H9 (cell line): ENCODE data around the gene VIPR2. TPM values are rescaled to one million over a fixed set of nuclear protein-coding genes. Genes with fewer than 3 reads are reported as not detected.

Experiments
- DNase-seq: peaks from one replicate; pipeline ENCODE4 v3.0.0-alpha.2; 2017
- H2AFZ ChIP-seq: one replicate; pipeline ENCODE4 v1.6.1; 2013; ENCODE audit warnings: mild to moderate bottlenecking, low read length, control low read depth, moderate library complexity
- H2AK5ac ChIP-seq: 2 replicates; pipeline ENCODE4 v1.6.1; 2013; ENCODE audit warnings: low read length, control low read depth, mixed read lengths; ENCODE audit not compliant: insufficient read length
- H2BK120ac ChIP-seq: one replicate; pipeline ENCODE4 v1.6.1; 2013; ENCODE audit warnings: low read depth, mild to moderate bottlenecking, low read length, control low read depth, inconsistent platforms; ENCODE audit not compliant: poor library complexity, severe bottlenecking
- H2BK12ac ChIP-seq: 2 replicates; pipeline ENCODE4 v1.6.1; 2013; ENCODE audit warnings: low read length, control low read depth, mixed read lengths, low read depth; ENCODE audit not compliant: insufficient read length
- H2BK15ac ChIP-seq: 2 replicates; pipeline ENCODE4 v1.6.1; 2013; ENCODE audit warnings: low read depth, low read length, control low read depth
- H2BK20ac ChIP-seq: one replicate; pipeline ENCODE4 v1.6.1; 2013; ENCODE audit warnings: low read depth, mild to moderate bottlenecking, low read length, control low read depth, inconsistent platforms; ENCODE audit not compliant: poor library complexity, severe bottlenecking
- H2BK5ac ChIP-seq: 2 replicates; pipeline ENCODE4 v1.6.1; 2013; ENCODE audit warnings: low read length, control low read depth, mixed read lengths; ENCODE audit not compliant: insufficient read length
- H3K14ac ChIP-seq: 2 replicates; pipeline ENCODE4 v1.6.1; 2013; ENCODE audit warnings: low read length, control low read depth; ENCODE audit not compliant: insufficient read depth
- H3K18ac ChIP-seq: 2 replicates; pipeline ENCODE4 v1.6.1; 2013; ENCODE audit warnings: low read depth, mild to moderate bottlenecking, mixed read lengths, low read length, control low read depth; ENCODE audit not compliant: insufficient read length
- H3K23ac ChIP-seq: 2 replicates; pipeline ENCODE4 v1.6.1; 2013; ENCODE audit warnings: low read length, control low read depth, mixed read lengths, low read depth; ENCODE audit not compliant: insufficient read length
- H3K23me2 ChIP-seq: 2 replicates; pipeline ENCODE4 v1.6.1; 2013; ENCODE audit warnings: low read depth, mild to moderate bottlenecking, mixed read lengths, low read length, control low read depth; ENCODE audit not compliant: insufficient read length, poor library complexity, severe bottlenecking
- H3K27ac ChIP-seq: 2 replicates; pipeline ENCODE4 v1.5.1; 2013; ENCODE audit warnings: low read length, control low read depth, mixed read lengths, low read depth; ENCODE audit not compliant: insufficient read length
- H3K27me3 ChIP-seq: 2 replicates; pipeline ENCODE4 v1.6.1; 2013; ENCODE audit warnings: low read length, control low read depth, inconsistent platforms; ENCODE audit not compliant: insufficient read depth
- H3K4ac ChIP-seq: 2 replicates; pipeline ENCODE4 v1.6.1; 2013; ENCODE audit warnings: low read depth, mild to moderate bottlenecking, control low read depth, inconsistent platforms, low read length, moderate library complexity
- H3K4me1 ChIP-seq: 2 replicates; pipeline ENCODE4 v1.6.1; 2013; ENCODE audit warnings: low read length, control low read depth, inconsistent platforms; ENCODE audit not compliant: insufficient read depth
- H3K4me2 ChIP-seq: 2 replicates; pipeline ENCODE4 v1.6.1; 2013; ENCODE audit warnings: low read length, control low read depth, mixed read lengths; ENCODE audit not compliant: insufficient read length, insufficient read depth
- H3K56ac ChIP-seq: 2 replicates; pipeline ENCODE4 v1.6.1; 2013; ENCODE audit warnings: low read depth, mild to moderate bottlenecking, mixed read lengths, low read length, control low read depth; ENCODE audit not compliant: insufficient read length
- H3K79me1 ChIP-seq: 2 replicates; pipeline ENCODE4 v1.6.1; 2013; ENCODE audit warnings: low read depth, mild to moderate bottlenecking, moderate library complexity, low read length, control low read depth, inconsistent platforms; ENCODE audit not compliant: insufficient read depth, poor library complexity, severe bottlenecking
- H3K79me2 ChIP-seq: 2 replicates; pipeline ENCODE4 v1.6.1; 2013; ENCODE audit warnings: low read length, control low read depth, inconsistent platforms; ENCODE audit not compliant: insufficient read depth
- H3K9ac ChIP-seq: 2 replicates; pipeline ENCODE4 v1.6.1; 2013; ENCODE audit warnings: low read length, control low read depth, mixed read lengths; ENCODE audit not compliant: insufficient read length; ENCODE audit errors: extremely low read depth
- H3K9me3 ChIP-seq: one replicate; pipeline ENCODE4 v1.6.1; 2013; ENCODE audit warnings: low read depth, low read length, inconsistent platforms; ENCODE audit not compliant: control insufficient read depth
- H3T11ph ChIP-seq: one replicate; pipeline ENCODE4 v1.6.1; 2013; ENCODE audit warnings: mild to moderate bottlenecking, low read length, control low read depth, inconsistent platforms
- H4K20me1 ChIP-seq: one replicate; pipeline ENCODE4 v1.6.1; 2013; ENCODE audit not compliant: control insufficient read depth, insufficient read length, insufficient read depth
- H4K5ac ChIP-seq: 2 replicates; pipeline ENCODE4 v1.6.1; 2013; ENCODE audit warnings: low read depth, mild to moderate bottlenecking, mixed read lengths, low read length, control low read depth; ENCODE audit not compliant: insufficient read length
- H4K8ac ChIP-seq: replicated peaks from 2 replicates; pipeline ENCODE4 v1.6.1; 2013; ENCODE audit warnings: low read length, control low read depth, mixed read lengths, low read depth; ENCODE audit not compliant: insufficient read length
- H4K91ac ChIP-seq: 2 replicates; pipeline ENCODE4 v1.6.1; 2013; ENCODE audit warnings: low read depth, mild to moderate bottlenecking, moderate library complexity, mixed read lengths, low read length, control low read depth; ENCODE audit not compliant: insufficient read length
- H3K27ac Mint-ChIP-seq, 3 experiments: 2 replicates in 2 of 3; 3 replicates in 1 of 3; pipeline ENCODE4 v1.8.0; 2020 to 2021; ENCODE audit warnings: mixed read lengths in 3 of 3, mild to moderate bottlenecking in 1 of 3, moderate library complexity in 1 of 3
- H3K27me3 Mint-ChIP-seq: 2 replicates; pipeline ENCODE4 v1.8.0; 2021; ENCODE audit warnings: low read depth, mild to moderate bottlenecking, moderate library complexity, mixed read lengths
- H3K36me3 Mint-ChIP-seq, 3 experiments: 2 replicates in 2 of 3; 3 replicates in 1 of 3; pipeline ENCODE4 v1.8.0; 2020 to 2021; ENCODE audit warnings: low read depth in 3 of 3, mixed read lengths in 3 of 3; ENCODE audit not compliant: insufficient read depth in 1 of 3
- H3K4me1 Mint-ChIP-seq, 2 experiments: 2 replicates each; pipeline ENCODE4 v1.8.0; 2020; ENCODE audit warnings: mixed read lengths in 2 of 2
- H3K4me3 Mint-ChIP-seq, 2 experiments: 2 replicates in 1 of 2; 3 replicates in 1 of 2; pipeline ENCODE4 v1.8.0; 2020 to 2021; ENCODE audit warnings: mild to moderate bottlenecking in 2 of 2, mixed read lengths in 2 of 2, moderate library complexity in 1 of 2
- H3K9me3 Mint-ChIP-seq, 2 experiments: 2 replicates in 1 of 2; 3 replicates in 1 of 2; pipeline ENCODE4 v1.8.0; 2020; ENCODE audit warnings: mild to moderate bottlenecking in 2 of 2, mixed read lengths in 2 of 2, moderate library complexity in 1 of 2
- CTCF ChIP-seq: fragments of 200-600 bp; sonication (generic); conservative IDR thresholded peaks from 3 replicates; pipeline ENCODE4 v1.8.0; 2021; ENCODE audit warnings: antibody characterized with exemption, mild to moderate bottlenecking
- WGBS: extraction: QIAGEN DNeasy Blood & Tissue Kit; methylation state at CpG from one replicate; pipeline ENCODE4 v1.1.7; 2013; ENCODE audit warnings: missing lambda C conversion rate, low lambda C conversion rate, mixed read lengths; ENCODE audit not compliant: insufficient read length; ENCODE audit errors: extremely low coverage; 5-methylcytosine and 5-hydroxymethylcytosine counted together
- total RNA-seq: library from RNA; stranded (reverse); gene quantifications from 2 replicates; pipeline ENCODE4 v1.2.1, GENCODE V29; 2021

The VIPR2 gene
- total RNA-seq, 1 experiment from 2014 or later: 1.6 TPM

- H4K8ac ChIP-seq: no peak overlapping the region
- no peak overlapping the region for H3K27ac ChIP-seq
- no peak overlapping the region for H3T11ph ChIP-seq
- Mint-ChIP-seq H3K4me1 (peaks cover 16% of the 10 kb centered on the region in 2 experiments), H3K27ac (no peak overlapping the region), H3K9me3 (no peaks in the 10 kb centered on the region), H3K36me3 (no peaks in the 10 kb centered on the region), H3K27me3 (peaks cover 3% of the 10 kb centered on the region), H3K4me3 (no peak overlapping the region)
- no peak overlapping the region for H2BK12ac ChIP-seq
- no peaks in the 10 kb centered on the region for H3K79me1 ChIP-seq
- H2BK120ac ChIP-seq: no peak overlapping the region
- no peak overlapping the region for H3K4me2 ChIP-seq
- H2BK15ac ChIP-seq: no peak overlapping the region
- H2AFZ ChIP-seq: no peak overlapping the region
- no peak overlapping the region for H2BK20ac ChIP-seq
- no peaks in the 10 kb centered on the region for H3K79me2 ChIP-seq
- H2BK5ac ChIP-seq: no peak overlapping the region
- no peak overlapping the region for H4K91ac ChIP-seq
- H3K14ac ChIP-seq: no peak overlapping the region
- H2AK5ac ChIP-seq: no peak overlapping the region
- WGBS: no CpG with 5 or more reads among the region's 15 CpGs
- H3K23me2 ChIP-seq: no peaks in the 10 kb centered on the region
- H4K5ac ChIP-seq: no peak overlapping the region
- no peak overlapping the region for H3K18ac ChIP-seq
- no peaks in the 10 kb centered on the region for H3K27me3 ChIP-seq
- H3K4ac ChIP-seq: no peak overlapping the region
- no peak overlapping the region for H3K56ac ChIP-seq
- H3K23ac ChIP-seq: no peak overlapping the region
- TF ChIP-seq CTCF: no peak
- H3K9ac ChIP-seq: no peak overlapping the region
- no peaks in the 10 kb centered on the region for H3K9me3 ChIP-seq
- H4K20me1 ChIP-seq: no peaks in the 10 kb centered on the region
- no peak for DNase-seq
- H3K4me1 ChIP-seq: no peaks in the 10 kb centered on the region
Measured at GRCh38 chr7:159010411-159010810, 134.3 kb downstream of the VIPR2 start.
